RWPE1 (cell line): ENCODE results near the gene ARSB.

ENCODE experiments used
- CTCF ChIA-PET: fragments of 350-600 bp; sonication (Branson Sonifier 250); formaldehyde crosslinking; extraction: SDS; loops from one replicate; lab custom pipeline; 2021; lab: Yijun Ruan, JAX
- POLR2A ChIA-PET: fragments of 400-600 bp; formaldehyde crosslinking; extraction: SDS; loops from one replicate; lab custom pipeline; 2020; ENCODE audit warnings: antibody characterized with exemption; ENCODE audit not compliant: low non-redundant PET; lab: Yijun Ruan, JAX
- DNase-seq: peaks from one replicate; pipeline ENCODE4 v3.0.0; 2012; ENCODE audit warnings: low spot score
- H3K27ac ChIP-seq: fragments of 450-650 bp; 2 replicates; pipeline ENCODE4 v1.5.1; 2017
- TF ChIP-seq, protein P1 (sequence below): fragments of 450-650 bp; conservative IDR thresholded peaks from 2 replicates; pipeline ENCODE4 v1.5.1; 2017; ENCODE audit warnings: low read depth, mild to moderate bottlenecking

Gene ARSB

GRCh38 chr5:78757269-78758053 lies 227.6 kb downstream of the ARSB start:
- ChIA-PET POLR2A (no interaction called here), CTCF (interaction anchor here (0.6 kb wide), 1 partner anchor 49 kb away, joined by 3 read pairs; no protein-coding TSS in a partner anchor)
- no peak for DNase-seq
- no peak overlapping the region for H3K27ac ChIP-seq
- TF ChIP-seq, protein P1, sequence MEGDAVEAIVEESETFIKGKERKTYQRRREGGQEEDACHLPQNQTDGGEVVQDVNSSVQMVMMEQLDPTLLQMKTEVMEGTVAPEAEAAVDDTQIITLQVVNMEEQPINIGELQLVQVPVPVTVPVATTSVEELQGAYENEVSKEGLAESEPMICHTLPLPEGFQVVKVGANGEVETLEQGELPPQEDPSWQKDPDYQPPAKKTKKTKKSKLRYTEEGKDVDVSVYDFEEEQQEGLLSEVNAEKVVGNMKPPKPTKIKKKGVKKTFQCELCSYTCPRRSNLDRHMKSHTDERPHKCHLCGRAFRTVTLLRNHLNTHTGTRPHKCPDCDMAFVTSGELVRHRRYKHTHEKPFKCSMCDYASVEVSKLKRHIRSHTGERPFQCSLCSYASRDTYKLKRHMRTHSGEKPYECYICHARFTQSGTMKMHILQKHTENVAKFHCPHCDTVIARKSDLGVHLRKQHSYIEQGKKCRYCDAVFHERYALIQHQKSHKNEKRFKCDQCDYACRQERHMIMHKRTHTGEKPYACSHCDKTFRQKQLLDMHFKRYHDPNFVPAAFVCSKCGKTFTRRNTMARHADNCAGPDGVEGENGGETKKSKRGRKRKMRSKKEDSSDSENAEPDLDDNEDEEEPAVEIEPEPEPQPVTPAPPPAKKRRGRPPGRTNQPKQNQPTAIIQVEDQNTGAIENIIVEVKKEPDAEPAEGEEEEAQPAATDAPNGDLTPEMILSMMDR, result no peak

DNA sequence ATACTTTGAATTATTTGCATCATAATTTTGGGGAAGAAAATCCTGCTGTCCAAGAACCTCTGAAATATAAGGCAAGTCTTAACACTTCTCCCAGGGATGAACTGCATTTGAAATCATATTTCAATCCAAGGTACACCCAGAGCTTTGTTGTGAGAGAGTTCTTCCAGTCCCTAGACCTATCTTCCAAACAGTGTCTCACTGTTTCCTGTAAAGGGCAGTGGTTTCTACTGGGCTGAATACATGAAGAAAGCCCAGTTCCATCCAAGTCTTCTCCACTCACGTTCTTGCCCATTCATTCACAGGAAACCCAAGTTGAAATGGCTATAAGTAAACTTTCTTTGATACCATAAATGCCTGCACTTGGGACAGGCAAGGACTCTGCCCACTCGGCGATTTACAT lies 228.3 kb downstream of the ARSB start:
- POLR2A ChIA-PET, result no interaction called here
- CTCF ChIA-PET, result interaction anchor here (0.6 to 0.9 kb wide), 2 partner anchors 24 to 50 kb away, joined by 3 read pairs; no protein-coding TSS in a partner anchor
- H3K27ac ChIP-seq, result no peak overlapping the region
- no peak for DNase-seq
- TF ChIP-seq, protein P1, result no peak

DNA sequence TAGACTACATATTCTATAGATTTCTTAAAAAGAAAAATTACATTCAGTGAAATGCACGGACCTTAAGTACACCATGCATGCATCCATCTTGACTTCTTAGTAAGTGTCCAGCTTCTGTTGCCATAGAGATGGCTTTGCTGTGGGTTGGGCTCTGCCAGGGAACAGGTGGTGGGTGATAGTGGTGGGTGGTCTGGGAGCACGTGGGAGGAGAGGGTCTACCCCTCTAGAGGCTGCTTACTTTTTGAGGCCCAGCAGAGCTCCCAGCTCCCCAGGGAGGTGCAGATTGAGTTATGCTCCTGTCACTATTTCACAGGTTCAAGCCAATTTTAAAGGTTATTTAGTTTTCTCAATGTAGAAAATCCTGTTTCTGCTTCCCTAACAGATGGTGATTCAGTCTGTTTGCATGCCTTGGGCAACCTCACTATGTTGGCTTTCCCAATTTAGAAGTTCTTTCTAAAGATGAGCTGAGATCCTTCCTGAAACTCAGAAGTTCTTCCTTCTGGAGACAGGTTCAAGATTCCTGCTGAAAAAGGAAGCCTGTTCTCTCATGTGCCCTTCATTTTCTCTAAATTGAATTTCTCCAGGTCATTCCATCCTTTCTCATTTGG lies 229.2 kb downstream of the ARSB start:
- DNase-seq, result no peak
- ChIA-PET POLR2A (interaction anchor here (0.6 kb wide), 1 partner anchor 19 kb away, joined by 4 read pairs; no protein-coding TSS in a partner anchor), CTCF (interaction anchor here (0.6 to 0.9 kb wide), 3 partner anchors 9 to 113 kb away, joined by 3 read pairs; no protein-coding TSS in a partner anchor)
- TF ChIP-seq, protein P1, result no peak
- no peak overlapping the region for H3K27ac ChIP-seq

- TF ChIP-seq, protein P1, result no peak
Measured at GRCh38 chr5:78754655-78755054, 230.5 kb downstream of the ARSB start.

DNA sequence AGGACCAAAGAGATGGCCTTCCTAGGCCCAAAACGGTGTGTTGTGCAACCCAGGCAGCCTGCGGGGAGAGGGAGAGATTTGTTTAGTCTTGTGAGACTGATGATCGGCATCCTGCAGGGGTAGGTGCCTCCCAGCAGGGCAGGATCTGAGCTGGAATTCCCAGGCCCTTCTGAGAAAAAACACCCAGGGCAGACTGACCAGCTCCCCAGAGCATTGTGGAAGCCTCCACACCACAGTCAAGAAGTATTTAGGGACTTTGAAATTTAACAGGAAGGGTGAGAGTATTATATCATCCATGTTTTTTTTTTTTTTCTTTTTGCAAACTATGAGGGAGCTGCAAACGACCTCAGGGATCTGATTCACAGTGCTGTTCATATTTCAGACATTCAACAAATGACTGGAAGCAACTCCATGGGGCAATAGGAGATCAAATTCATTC lies 232.0 kb downstream of the ARSB start:
- DNase-seq, result no peak
- ChIA-PET CTCF (interaction anchor here (0.6 to 1.2 kb wide), 2 partner anchors 133 to 687 kb away, joined by 3 to 8 read pairs; no protein-coding TSS in a partner anchor), POLR2A (no interaction called here)
- TF ChIP-seq, protein P1, result no peak
- H3K27ac ChIP-seq, result no peak overlapping the region

More at GRCh38 chr5:78754655-78755054, 230.5 kb downstream of the ARSB start:
- CTCF ChIA-PET, result no interaction called here
- no peak overlapping the region for H3K27ac ChIP-seq
- POLR2A ChIA-PET, result no interaction called here
- DNase-seq, result no peak

- ChIA-PET POLR2A (no interaction called here), CTCF (no interaction called here)
- no peak for DNase-seq
- TF ChIP-seq, protein P1, result no peak
- H3K27ac ChIP-seq, result no peak overlapping the region
Measured at GRCh38 chr5:78751872-78752271, 233.2 kb downstream of the ARSB start.
